ENCODE data around the gene OR9G1.

GRCh38 chr11:56720513-56720912, 21.6 kb downstream of the OR9G1 start:
- TF ChIP-seq POLR2AphosphoS5 (IDR thresholded peaks at IDR 0.05) (no peak), POLR2A (IDR thresholded peaks at IDR 0.05) (no peak)

All from transverse colon (tissue), 3 donors.